Ascending aorta (tissue), 2 donors: Measurements from ENCODE around the gene AGMO. TPM values are rescaled to one million over a fixed set of nuclear protein-coding genes. Genes with fewer than 3 reads are reported as not detected.
A peak's percentile ranks its signal among the peaks of the same experiment; 100 is the strongest.

Experiments
- DNase-seq, 2 donors: peaks; one replicate each; pipeline ENCODE4 v3.0.0-alpha.2; 2019; ENCODE audit warnings: low spot score in 2 of 2
- H3K27ac ChIP-seq, 2 donors: fragments of 200-600 bp; sonication (generic); one replicate each; pipeline ENCODE4 v1.5.1; 2016 to 2017; ENCODE audit warnings: mild to moderate bottlenecking in 1 of 2
- H3K27me3 ChIP-seq: fragments of 200-600 bp; sonication (generic); one replicate; pipeline ENCODE4 v1.5.1; 2017
- H3K36me3 ChIP-seq, 2 donors: fragments of 200-600 bp; sonication (generic); one replicate each; pipeline ENCODE4 v1.5.1; 2016
- H3K4me1 ChIP-seq, 2 donors: fragments of 200-600 bp; sonication (generic); one replicate each; pipeline ENCODE4 v1.5.1; 2016 to 2017; ENCODE audit warnings: mild to moderate bottlenecking in 1 of 2
- H3K4me3 ChIP-seq, 2 donors: fragments of 200-600 bp; sonication (generic); one replicate each; pipeline ENCODE4 v1.5.1; 2016 to 2017; ENCODE audit warnings: mild to moderate bottlenecking in 1 of 2
- H3K9me3 ChIP-seq, 2 donors: fragments of 200-600 bp; sonication (generic); one replicate each; pipeline ENCODE4 v1.5.1; 2016
- CTCF ChIP-seq, 3 experiments: fragments of 200-600 bp in 2 of 3; fragments of 450-650 bp in 1 of 3; sonication (generic) in 2 of 3; IDR thresholded peaks; one replicate each; pipeline ENCODE4 v1.5.1; 2016 to 2019; ENCODE audit warnings: antibody characterized with exemption in 3 of 3, mild to moderate bottlenecking in 1 of 3, moderate library complexity in 1 of 3
- intact Hi-C: fragments of 100-400 bp; cut with DNase I; formaldehyde crosslinking; loops from one replicate; pipeline ENCODE4 v1.15.1; 2023
- total RNA-seq: library from RNA; depleted of rRNA; stranded (reverse); fragments of >200 nt; gene quantifications from one replicate; pipeline ENCODE4 v1.1.0, GENCODE V29; 2016

Gene AGMO
- total RNA-seq, 1 donor from 2014 or later: not detected

GRCh38 chr7:15334536-15335263, 227.1 kb downstream of the AGMO start:
- no peak for DNase-seq
- H3K4me1 ChIP-seq: no peaks in the 10 kb centered on the region
- no peaks in the 10 kb centered on the region for H3K27me3 ChIP-seq
- no peak overlapping the region for H3K27ac ChIP-seq
- no peaks in the 10 kb centered on the region for H3K36me3 ChIP-seq
- H3K4me3 ChIP-seq: no peak overlapping the region
- TF ChIP-seq CTCF (IDR thresholded peaks at IDR 0.05): no peak
- intact Hi-C loops: no loop called here
- peaks cover 0 to 6% of the 10 kb centered on the region in 2 donors for H3K9me3 ChIP-seq

- Histone ChIP-seq H3K36me3 (no peaks in the 10 kb centered on the region), H3K4me3 (no peak overlapping the region), H3K27ac (no peak overlapping the region), H3K9me3 (no peaks in the 10 kb centered on the region), H3K4me1 (no peaks in the 10 kb centered on the region), H3K27me3 (no peaks in the 10 kb centered on the region)
- DNase-seq: no peak
- TF ChIP-seq CTCF (IDR thresholded peaks at IDR 0.05): no peak
- intact Hi-C loops: no loop called here
These were observed 228.9 kb downstream of the AGMO start for GRCh38 chr7:15332956-15333355.

GRCh38 chr7:15330943-15331342, 230.9 kb downstream of the AGMO start:
- intact Hi-C loops: no loop called here
- H3K27me3 ChIP-seq: no peaks in the 10 kb centered on the region
- no peak for DNase-seq
- no peak for TF ChIP-seq CTCF (IDR thresholded peaks at IDR 0.05)
- H3K27ac ChIP-seq: no peak overlapping the region
- H3K4me3 ChIP-seq: no peak overlapping the region
- no peaks in the 10 kb centered on the region for H3K9me3 ChIP-seq
- no peaks in the 10 kb centered on the region for H3K4me1 ChIP-seq
- no peaks in the 10 kb centered on the region for H3K36me3 ChIP-seq

GRCh38 chr7:15327001-15327400, 234.8 kb downstream of the AGMO start:
- Histone ChIP-seq H3K27ac (no peak overlapping the region), H3K27me3 (no peaks in the 10 kb centered on the region), H3K9me3 (no peaks in the 10 kb centered on the region), H3K4me1 (no peaks in the 10 kb centered on the region), H3K4me3 (no peak overlapping the region), H3K36me3 (no peaks in the 10 kb centered on the region)
- intact Hi-C loops: no loop called here
- no peak for TF ChIP-seq CTCF (IDR thresholded peaks at IDR 0.05)
- DNase-seq: no peak

GRCh38 chr7:15326044-15326644, 235.7 kb downstream of the AGMO start:
- no peak overlapping the region for H3K27ac ChIP-seq
- H3K9me3 ChIP-seq: no peaks in the 10 kb centered on the region
- intact Hi-C loops: loop anchor here (1.0 kb wide), 1 partner anchor 397 kb away; no protein-coding TSS in a partner anchor
- H3K27me3 ChIP-seq: no peaks in the 10 kb centered on the region
- H3K4me1 ChIP-seq: no peaks in the 10 kb centered on the region
- no peak for DNase-seq
- H3K4me3 ChIP-seq: no peak overlapping the region
- no peaks in the 10 kb centered on the region for H3K36me3 ChIP-seq
- TF ChIP-seq CTCF (IDR thresholded peaks at IDR 0.05): peak in 2 of 3 experiments; percentile 21 to 38
